Measurements from ENCODE around the gene UNC45B. TPM values are rescaled to one million over a fixed set of nuclear protein-coding genes. Genes with fewer than 3 reads are reported as not detected.
"Not testable (repeated sequence)": the region's sequence is repeated elsewhere in the genome, so short reads cannot be mapped to it uniquely, and the experiment has no call there.

Gene UNC45B
- total RNA-seq, 6 experiments from 2014 or later: not detected

- no peak overlapping the region for H3K4me3 Mint-ChIP-seq
- no peak for TF ChIP-seq CTCF (IDR thresholded peaks at IDR 0.05)
- H3K9me3 Mint-ChIP-seq: no peaks in the 10 kb centered on the region
- no peak overlapping the region for H3K27ac Mint-ChIP-seq
- no peak for DNase-seq
- H3K27me3 Mint-ChIP-seq (ENCODE audit: insufficient read depth): peaks cover 20% of the 10 kb centered on the region
- H3K36me3 Mint-ChIP-seq (ENCODE audit: low read depth): no peaks in the 10 kb centered on the region
- H3K4me1 Mint-ChIP-seq (ENCODE audit: low read depth): peaks cover 6% of the 10 kb centered on the region; the same call in 1 of the 2 replicates
Observed at GRCh38 chr17:35144840-35145239, 2.8 kb upstream of the UNC45B start.

GRCh38 chr17:35146214-35146833 is 1.3 kb upstream of the UNC45B start:
- Mint-ChIP-seq H3K9me3 (no peaks in the 10 kb centered on the region), H3K4me3 (no peak overlapping the region), H3K27me3 (ENCODE audit: insufficient read depth) (peaks cover 33% of the 10 kb centered on the region), H3K36me3 (ENCODE audit: low read depth) (no peaks in the 10 kb centered on the region), H3K27ac (no peak overlapping the region), H3K4me1 (ENCODE audit: low read depth) (no peaks in the 10 kb centered on the region; the same call in 1 of the 2 replicates)
- no peak for DNase-seq
- TF ChIP-seq CTCF (IDR thresholded peaks at IDR 0.05): no peak

- H3K9me3 Mint-ChIP-seq: no peaks in the 10 kb centered on the region
- no peak overlapping the region for H3K4me3 Mint-ChIP-seq
- H3K4me1 Mint-ChIP-seq (ENCODE audit: low read depth): no peaks in the 10 kb centered on the region
- peaks cover 44% of the 10 kb centered on the region for H3K27me3 Mint-ChIP-seq (ENCODE audit: insufficient read depth)
- no peaks in the 10 kb centered on the region for H3K36me3 Mint-ChIP-seq (ENCODE audit: low read depth)
- TF ChIP-seq CTCF (IDR thresholded peaks at IDR 0.05): no peak
- DNase-seq: no peak
- no peak overlapping the region for H3K27ac Mint-ChIP-seq
Observed at GRCh38 chr17:35148144-35148543, 527 bp downstream of the UNC45B start.

- no peak for DNase-seq
- Mint-ChIP-seq H3K27me3 (ENCODE audit: insufficient read depth) (peaks cover 50% of the 10 kb centered on the region), H3K4me3 (no peak overlapping the region), H3K36me3 (ENCODE audit: low read depth) (no peaks in the 10 kb centered on the region), H3K27ac (no peak overlapping the region), H3K4me1 (ENCODE audit: low read depth) (no peaks in the 10 kb centered on the region), H3K9me3 (no peaks in the 10 kb centered on the region)
- TF ChIP-seq CTCF (IDR thresholded peaks at IDR 0.05): no peak
Observed at GRCh38 chr17:35149941-35150340, 2.3 kb downstream of the UNC45B start.

GRCh38 chr17:35151080-35151479 is 3.5 kb downstream of the UNC45B start:
- not testable (repeated sequence) for H3K27ac Mint-ChIP-seq; DNase-seq; H3K4me1 Mint-ChIP-seq (ENCODE audit: low read depth); H3K36me3 Mint-ChIP-seq (ENCODE audit: low read depth); H3K9me3 Mint-ChIP-seq; H3K4me3 Mint-ChIP-seq
- peaks cover 58% of the 10 kb centered on the region for H3K27me3 Mint-ChIP-seq (ENCODE audit: insufficient read depth)

GRCh38 chr17:35152421-35153140 is 5.0 kb downstream of the UNC45B start:
- Mint-ChIP-seq H3K36me3 (ENCODE audit: low read depth) (no peaks in the 10 kb centered on the region), H3K27ac (no peak overlapping the region), H3K4me3 (no peak overlapping the region), H3K9me3 (no peaks in the 10 kb centered on the region), H3K27me3 (ENCODE audit: insufficient read depth) (peaks cover 58% of the 10 kb centered on the region), H3K4me1 (ENCODE audit: low read depth) (no peaks in the 10 kb centered on the region)
- TF ChIP-seq CTCF (IDR thresholded peaks at IDR 0.05): no peak
- DNase-seq: no peak
